ENCODE measurements around the gene MGAT2. TPM values are rescaled to one million over a fixed set of nuclear protein-coding genes. Genes with fewer than 3 reads are reported as not detected.

The MGAT2 gene
- total and polyA plus RNA-seq, 9 of the 15 experiments (the other 6 are each of a cell fraction or from before 2014, with no cell fraction given) = 0.03 to 33.3 (median 24.6) TPM; not detected in 1

GRCh38 chr14:49585803-49586672, 34.6 kb upstream of the MGAT2 start, which contains the start of gene RPS29 (continued):
- no peak for TF ChIP-seq THRA (IDR thresholded peaks at IDR 0.05)
- no peak for TF ChIP-seq PHB2 (IDR thresholded peaks at IDR 0.05; ENCODE audit: low read depth)
- no peak for TF ChIP-seq SMARCC2 (IDR thresholded peaks at IDR 0.05; ENCODE audit: low read depth)
- TF ChIP-seq ZNF134 (CRISPR knock-in tag; conservative IDR thresholded peaks at IDR 0.05) = no peak
- TF ChIP-seq ZNF695 (CRISPR knock-in tag; IDR thresholded peaks at IDR 0.05) = no peak
- TF ChIP-seq THAP12 (CRISPR knock-in tag; IDR thresholded peaks at IDR 0.05) = no peak
- no peak for TF ChIP-seq NFE2L1 (tag; IDR thresholded peaks at IDR 0.05; ENCODE audit: borderline replicate concordance, low read depth)
- TF ChIP-seq MAFF (IDR thresholded peaks at IDR 0.05; ENCODE audit: low read length) = no peak
- TF ChIP-seq BCL6 (CRISPR knock-in tag; IDR thresholded peaks at IDR 0.05) = no peak
- TF ChIP-seq E2F4 (CRISPR knock-in tag; IDR thresholded peaks at IDR 0.05; ENCODE audit: low read depth) = no peak
- TF ChIP-seq PYGO2 (tag; IDR thresholded peaks at IDR 0.05) = no peak
- 0 out of 2 replicates have a peak, but pooled peaks have one; percentile 13 for TF ChIP-seq HCFC1 (IDR thresholded peaks at IDR 0.05; ENCODE audit: low read depth, low read length)
- peak in 1 of 2 experiments; percentile 71; a peak in 2 of 4 replicates for TF ChIP-seq ZNF639 (CRISPR knock-in tag; conservative IDR thresholded peaks at IDR 0.05 in 1 of 2, IDR thresholded peaks at IDR 0.05 in 1 of 2)
- TF ChIP-seq AFF1 (IDR thresholded peaks at IDR 0.05; ENCODE audit: low read depth in 1 of 2, partially characterized antibody in 2 of 2) = peak in 1 of 2 experiments; percentile 13

Data from K562 (cell line).